B cell (primary cell): ENCODE data around the gene RIOK2. TPM values are rescaled to one million over a fixed set of nuclear protein-coding genes. Genes with fewer than 3 reads are reported as not detected.
A peak's percentile ranks its signal among the peaks of the same experiment; 100 is the strongest.

Source experiments
- ATAC-seq: fragments of 200-7000 bp; cut with Tn5 transposase; one replicate; pipeline ENCODE4 v1.10.0; 2021; ENCODE audit warnings: low read depth, mild to moderate bottlenecking, moderate number of reproducible peaks, moderate library complexity
- CTCF ChIA-PET: fragments of 350-600 bp; sonication (Branson Sonifier 250); formaldehyde crosslinking; loops from one replicate; lab custom pipeline; 2021; ENCODE audit warnings: antibody characterized with exemption, inconsistent platforms; lab: Charles Lee
- POLR2A ChIA-PET: fragments of 350-600 bp; sonication (Branson Sonifier 250); formaldehyde crosslinking; loops from one replicate; lab custom pipeline; 2021; ENCODE audit warnings: antibody characterized with exemption; lab: Charles Lee
- DNase-seq: peaks from one replicate; pipeline ENCODE4 v3.0.0; 2013
- H2AFZ ChIP-seq: 2 replicates; pipeline ENCODE4 v1.6.1; 2012; ENCODE audit warnings: mild to moderate bottlenecking, low read depth, low read length; ENCODE audit not compliant: insufficient read depth, poor library complexity, severe bottlenecking
- H3K27ac ChIP-seq, 2 donors: 1 replicate in 1 of 2; 2 replicates in 1 of 2; pipeline ENCODE4 v1.5.1; 2012 to 2013; ENCODE audit warnings: low read length in 2 of 2, mild to moderate bottlenecking in 2 of 2, moderate library complexity in 1 of 2
- H3K27me3 ChIP-seq, 4 experiments: fragments of 200-600 bp in 1 of 4; sonication (generic) in 1 of 4; replicated peaks in 1 of 4; 1 replicate in 2 of 4; 2 replicates in 2 of 4; pipeline versions ENCODE4 v1.6.1 to v1.7.0; 2013 to 2016; ENCODE audit warnings: low read length in 3 of 4, mild to moderate bottlenecking in 2 of 4, mixed read lengths in 1 of 4, moderate library complexity in 1 of 4; ENCODE audit not compliant: insufficient read depth in 4 of 4, control insufficient read depth in 3 of 4; ENCODE audit errors: control extremely low read depth in 1 of 4
- H3K36me3 ChIP-seq, 2 experiments: replicated peaks in 1 of 2; 1 replicate in 1 of 2; 2 replicates in 1 of 2; pipeline versions ENCODE4 v1.6.1 to v1.7.1; 2013; ENCODE audit warnings: low read length in 1 of 2; ENCODE audit not compliant: insufficient read depth in 2 of 2, control insufficient read depth in 1 of 2; ENCODE audit errors: control extremely low read depth in 1 of 2, extremely low read depth in 1 of 2
- H3K4me1 ChIP-seq, 2 donors: fragments of 200-600 bp in 1 of 2; sonication (generic) in 1 of 2; 1 replicate in 1 of 2; 2 replicates in 1 of 2; pipeline versions ENCODE4 v1.5.1 to v1.6.1; 2013 to 2017; ENCODE audit warnings: low read length in 2 of 2; ENCODE audit not compliant: control insufficient read depth in 2 of 2, insufficient read depth in 2 of 2
- H3K4me2 ChIP-seq: replicated peaks from 2 replicates; pipeline ENCODE3; 2012; ENCODE audit warnings: mild to moderate bottlenecking, low read depth, low read length; ENCODE audit not compliant: poor library complexity, severe bottlenecking
- H3K4me3 ChIP-seq, 5 experiments: fragments of 200-600 bp in 1 of 5; sonication (generic) in 1 of 5; 1 replicate in 3 of 5; 2 replicates in 2 of 5; pipeline versions ENCODE4 v1.5.1 to v1.7.0; 2011 to 2016; ENCODE audit warnings: low read length in 4 of 5, mild to moderate bottlenecking in 4 of 5, low read depth in 2 of 5, control low read depth in 1 of 5, moderate library complexity in 1 of 5; ENCODE audit not compliant: insufficient read depth in 1 of 5; ENCODE audit errors: control extremely low read depth in 1 of 5, extremely low read depth in 1 of 5
- H3K79me2 ChIP-seq: fragments of 200-600 bp; sonication (generic); one replicate; pipeline ENCODE4 v1.6.0; 2016; ENCODE audit warnings: low read length; ENCODE audit not compliant: control insufficient read depth, insufficient read depth
- H3K9ac ChIP-seq: fragments of 200-600 bp; sonication (generic); 2 replicates; pipeline ENCODE4 v1.6.1; 2017; ENCODE audit warnings: mild to moderate bottlenecking, low read length, moderate library complexity
- H3K9me3 ChIP-seq, 3 donors: one replicate each; pipeline versions ENCODE4 v1.6.1 to v1.7.1; 2013; ENCODE audit warnings: low read length in 2 of 3; ENCODE audit not compliant: control insufficient read depth in 2 of 3, insufficient read depth in 1 of 3; ENCODE audit errors: control extremely low read depth in 1 of 3
- H4K20me1 ChIP-seq: 2 replicates; pipeline ENCODE4 v1.6.0; 2012; ENCODE audit warnings: mild to moderate bottlenecking, low read length; ENCODE audit not compliant: insufficient read depth, control insufficient read depth, poor library complexity, severe bottlenecking
- H3K27ac Mint-ChIP-seq: one replicate; pipeline ENCODE4 v1.8.0; 2021; ENCODE audit warnings: mixed read lengths
- H3K27me3 Mint-ChIP-seq: one replicate; pipeline ENCODE4 v1.8.0; 2021; ENCODE audit warnings: mixed read lengths
- H3K4me1 Mint-ChIP-seq: one replicate; pipeline ENCODE4 v1.8.0; 2021; ENCODE audit warnings: mixed read lengths
- H3K4me3 Mint-ChIP-seq: one replicate; pipeline ENCODE4 v1.8.0; 2021; ENCODE audit warnings: mixed read lengths
- H3K9me3 Mint-ChIP-seq: one replicate; pipeline ENCODE4 v1.8.0; 2022; ENCODE audit warnings: mixed read lengths; ENCODE audit not compliant: insufficient read depth
- EZH2 ChIP-seq: IDR thresholded peaks from 2 replicates; pipeline ENCODE4 v1.6.1; 2012; ENCODE audit warnings: borderline replicate concordance, low read depth, mild to moderate bottlenecking, moderate library complexity, low read length; ENCODE audit not compliant: insufficient read depth, poor library complexity, severe bottlenecking
- WGBS: methylation state at CpG from one replicate; pipeline ENCODE4 v1.1.5; 2013; ENCODE audit warnings: missing lambda C conversion rate; ENCODE audit not compliant: insufficient coverage; 5-methylcytosine and 5-hydroxymethylcytosine counted together
- intact Hi-C: fragments of 100-400 bp; cut with micrococcal nuclease; formaldehyde crosslinking; loops from one replicate; pipeline ENCODE4 v1.10.0; 2022
- polyA plus RNA-seq: library from polyadenylated mRNA; depleted of rRNA; stranded (reverse); fragments of >200 nt; gene quantifications from 2 replicates; pipeline ENCODE4 v1.2.3, GENCODE V29; 2012
- total RNA-seq, 2 donors: library from RNA; stranded (reverse); fragments of 120-200 nt in 1 of 2; gene quantifications; 1 replicate in 1 of 2; 2 replicates in 1 of 2; pipeline versions ENCODE4 v1.2.3 to v1.2.4, GENCODE V29; 2013 to 2022
- TF ChIP-seq, protein P1 (sequence below): fragments of 200-600 bp; IDR thresholded peaks from one replicate; pipeline ENCODE4 v1.8.0; 2022; ENCODE audit warnings: antibody characterized with exemption, mild to moderate bottlenecking

RIOK2 gene
- total and polyA plus RNA-seq, 2 donors (not counting 1 experiment from before 2014, with no cell fraction given), result 3.5 to 37.2 TPM

DNA sequence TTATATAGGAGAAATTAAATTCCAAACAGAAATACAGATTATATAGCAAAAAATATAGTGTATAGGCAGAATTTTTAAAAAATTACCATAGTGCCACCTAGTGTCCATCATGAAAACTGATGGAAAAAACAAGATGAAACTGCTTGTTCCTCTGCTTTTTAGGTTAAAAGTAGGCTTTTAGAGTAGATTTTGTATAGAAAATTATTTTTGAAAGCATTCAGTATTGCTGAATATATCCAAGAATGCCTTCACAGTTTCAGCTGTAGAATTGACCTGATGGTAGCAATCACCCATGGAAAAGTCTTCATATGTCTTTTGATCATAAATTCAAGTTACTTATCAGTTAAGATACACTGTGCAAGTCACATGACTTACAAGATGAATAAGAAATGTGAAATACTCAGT, 19.7 kb downstream of the RIOK2 start:
- Mint-ChIP-seq H3K9me3 (no peaks in the 10 kb centered on the region), H3K27ac (no peak overlapping the region), H3K4me1 (peaks cover 9% of the 10 kb centered on the region), H3K27me3 (no peaks in the 10 kb centered on the region), H3K4me3 (no peak overlapping the region)
- no peak for TF ChIP-seq EZH2
- TF ChIP-seq, protein P1, sequence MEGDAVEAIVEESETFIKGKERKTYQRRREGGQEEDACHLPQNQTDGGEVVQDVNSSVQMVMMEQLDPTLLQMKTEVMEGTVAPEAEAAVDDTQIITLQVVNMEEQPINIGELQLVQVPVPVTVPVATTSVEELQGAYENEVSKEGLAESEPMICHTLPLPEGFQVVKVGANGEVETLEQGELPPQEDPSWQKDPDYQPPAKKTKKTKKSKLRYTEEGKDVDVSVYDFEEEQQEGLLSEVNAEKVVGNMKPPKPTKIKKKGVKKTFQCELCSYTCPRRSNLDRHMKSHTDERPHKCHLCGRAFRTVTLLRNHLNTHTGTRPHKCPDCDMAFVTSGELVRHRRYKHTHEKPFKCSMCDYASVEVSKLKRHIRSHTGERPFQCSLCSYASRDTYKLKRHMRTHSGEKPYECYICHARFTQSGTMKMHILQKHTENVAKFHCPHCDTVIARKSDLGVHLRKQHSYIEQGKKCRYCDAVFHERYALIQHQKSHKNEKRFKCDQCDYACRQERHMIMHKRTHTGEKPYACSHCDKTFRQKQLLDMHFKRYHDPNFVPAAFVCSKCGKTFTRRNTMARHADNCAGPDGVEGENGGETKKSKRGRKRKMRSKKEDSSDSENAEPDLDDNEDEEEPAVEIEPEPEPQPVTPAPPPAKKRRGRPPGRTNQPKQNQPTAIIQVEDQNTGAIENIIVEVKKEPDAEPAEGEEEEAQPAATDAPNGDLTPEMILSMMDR, result peak; percentile 84
- ChIA-PET POLR2A (no interaction called here), CTCF (interaction anchor here (0.6 to 13.7 kb wide), 24 partner anchors 10 to 1802 kb away, joined by 3 to 288 read pairs (median 4); partner anchors contain the start of genes ERAP1, ERAP2 and LIX1)
- no peak overlapping the region for H2AFZ ChIP-seq
- intact Hi-C loops, result loop anchor here (2.0 to 5.0 kb wide), 3 partner anchors 19 to 551 kb away; partner anchors contain the start of genes LNPEP and RIOK2
- ATAC-seq, result no peak
- H3K36me3 ChIP-seq, result peaks cover 12 to 34% of the 10 kb centered on the region in 2 experiments
- peaks cover 8% of the 10 kb centered on the region for H3K79me2 ChIP-seq
- no peak overlapping the region for H3K4me3 ChIP-seq
- peaks cover 0 to 6% (median under 1%) of the 10 kb centered on the region in 3 donors for H3K9me3 ChIP-seq
- no peak overlapping the region for H3K4me2 ChIP-seq
- no peak overlapping the region for H3K27ac ChIP-seq
- peaks cover 10% of the 10 kb centered on the region in 2 donors for H3K4me1 ChIP-seq
- no peaks in the 10 kb centered on the region for H4K20me1 ChIP-seq
- no peaks in the 10 kb centered on the region for H3K27me3 ChIP-seq
- DNase-seq, result peak; percentile 43
- no peak overlapping the region for H3K9ac ChIP-seq

DNA sequence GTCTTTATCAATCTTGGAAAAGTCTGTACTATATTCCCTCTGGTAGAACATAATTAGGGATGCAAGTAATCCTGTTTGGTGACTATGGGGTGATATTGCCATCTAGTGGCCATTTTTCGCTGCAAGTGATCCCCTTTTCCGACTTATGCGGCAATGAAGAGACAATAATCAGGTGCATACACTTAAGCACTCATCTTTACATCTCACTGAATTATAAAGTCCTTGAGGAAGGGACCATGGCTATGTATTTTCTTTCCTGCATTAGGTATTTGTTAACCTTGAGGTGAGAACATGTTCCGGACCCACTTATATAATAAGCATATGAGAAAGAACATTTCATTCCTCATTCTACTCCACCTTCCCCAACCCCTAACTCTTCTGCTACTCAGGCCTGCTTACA, 21.0 kb downstream of the RIOK2 start:
- peak; percentile 76 for DNase-seq
- CTCF ChIA-PET, result interaction anchor here (0.7 to 13.7 kb wide), 56 partner anchors 12 to 550 kb away, joined by 3 to 288 read pairs (median 4); partner anchors contain the start of genes ERAP1, ERAP2, LIX1 and RIOK2
- H3K27ac Mint-ChIP-seq, result no peak overlapping the region

More for the DNA sequence above, 21.0 kb downstream of the RIOK2 start:
- WGBS, result no CpG with 5 or more reads among the region's 4 CpGs
- H3K4me3 Mint-ChIP-seq, result no peak overlapping the region
- peak; percentile 39 for ATAC-seq
- no peaks in the 10 kb centered on the region for H3K4me1 Mint-ChIP-seq
- H3K4me1 ChIP-seq, result peaks cover under 1 to 2% of the 10 kb centered on the region in 2 donors
- no peak overlapping the region for H3K4me3 ChIP-seq
- H3K27me3 ChIP-seq, result no peaks in the 10 kb centered on the region
- H2AFZ ChIP-seq, result no peak overlapping the region
- peaks cover 0 to 13% (median 8%) of the 10 kb centered on the region in 3 donors for H3K9me3 ChIP-seq
- intact Hi-C loops, result loop anchor here (1.0 to 5.0 kb wide), 6 partner anchors 21 to 549 kb away; partner anchors contain the start of genes LNPEP and RIOK2
- POLR2A ChIA-PET, result no interaction called here
- no peak overlapping the region for H3K9ac ChIP-seq
- H3K27ac ChIP-seq, result no peak overlapping the region
- peaks cover 12 to 33% of the 10 kb centered on the region in 2 experiments for H3K36me3 ChIP-seq
- peaks cover 8% of the 10 kb centered on the region for H3K79me2 ChIP-seq
- H3K4me2 ChIP-seq, result no peak overlapping the region
- no peaks in the 10 kb centered on the region for H4K20me1 ChIP-seq
- no peaks in the 10 kb centered on the region for H3K27me3 Mint-ChIP-seq
- TF ChIP-seq, protein P1, result peak; percentile 96
- TF ChIP-seq EZH2, result no peak
- peaks cover 6% of the 10 kb centered on the region for H3K9me3 Mint-ChIP-seq
